HAP-1 (cell line): ENCODE measurements around the gene FAM131A.

Source experiments
- DNase-seq, 2 experiments: peaks; one replicate each; pipeline ENCODE4 v3.0.0-alpha.2; 2016 to 2020; ENCODE audit warnings: low spot score in 2 of 2
- H3K27me3 ChIP-seq: fragments of 250-450 bp; sonication (Bioruptor Pico); 2 replicates; pipeline ENCODE4 v1.5.1; 2020; ENCODE audit warnings: low read depth, mild to moderate bottlenecking, moderate library complexity
- H3K36me3 ChIP-seq: fragments of 250-450 bp; sonication (Bioruptor Pico); replicated peaks from 2 replicates; pipeline ENCODE4 v1.5.1; 2020; ENCODE audit warnings: mild to moderate bottlenecking
- H3K4me1 ChIP-seq: fragments of 250-450 bp; sonication (Bioruptor Pico); 2 replicates; pipeline ENCODE4 v1.5.1; 2020; ENCODE audit warnings: mild to moderate bottlenecking
- H3K4me3 ChIP-seq: fragments of 250-450 bp; sonication (Bioruptor Pico); 2 replicates; pipeline ENCODE4 v1.5.1; 2020; ENCODE audit warnings: mild to moderate bottlenecking, moderate library complexity
- H3K9me3 ChIP-seq: fragments of 250-450 bp; sonication (Bioruptor Pico); 2 replicates; pipeline ENCODE4 v1.5.1; 2020; ENCODE audit warnings: mild to moderate bottlenecking, moderate library complexity
- in situ Hi-C: fragments of 300-500 bp; cut with MboI; formaldehyde crosslinking; loops from 3 replicates; pipeline ENCODE4 v1.14.3; 2020; ENCODE audit warnings: low sequenced_read_pairs, inconsistent platforms, mixed read lengths

Gene FAM131A

GRCh38 chr3:184386047-184386806 lies 48.8 kb downstream of the FAM131A start:
- no peak for DNase-seq
- in situ Hi-C loops = no loop called here
- Histone ChIP-seq H3K9me3 (no peaks in the 10 kb centered on the region), H3K27me3 (no peaks in the 10 kb centered on the region), H3K4me1 (no peaks in the 10 kb centered on the region), H3K4me3 (no peak overlapping the region), H3K36me3 (no peaks in the 10 kb centered on the region)

- Histone ChIP-seq H3K4me1 (no peaks in the 10 kb centered on the region), H3K9me3 (no peaks in the 10 kb centered on the region), H3K4me3 (no peak overlapping the region), H3K36me3 (no peaks in the 10 kb centered on the region), H3K27me3 (no peaks in the 10 kb centered on the region)
- no peak for DNase-seq
- in situ Hi-C loops = no loop called here
Observed at GRCh38 chr3:184387174-184387714, 49.8 kb downstream of the FAM131A start.

GRCh38 chr3:184388164-184388935 lies 51.0 kb downstream of the FAM131A start:
- Histone ChIP-seq H3K4me3 (no peak overlapping the region), H3K27me3 (no peaks in the 10 kb centered on the region), H3K4me1 (no peaks in the 10 kb centered on the region), H3K36me3 (no peaks in the 10 kb centered on the region), H3K9me3 (no peaks in the 10 kb centered on the region)
- no peak for DNase-seq
- in situ Hi-C loops = no loop called here

- DNase-seq = no peak
- Histone ChIP-seq H3K36me3 (no peaks in the 10 kb centered on the region), H3K4me1 (no peaks in the 10 kb centered on the region), H3K27me3 (no peaks in the 10 kb centered on the region), H3K9me3 (no peaks in the 10 kb centered on the region), H3K4me3 (no peak overlapping the region)
- in situ Hi-C loops = no loop called here
Observed at GRCh38 chr3:184388936-184389230, 51.5 kb downstream of the FAM131A start.

- no peaks in the 10 kb centered on the region for H3K9me3 ChIP-seq
Observed at GRCh38 chr3:184389384-184389783, 52.0 kb downstream of the FAM131A start.

GRCh38 chr3:184389935-184390528 lies 52.6 kb downstream of the FAM131A start:
- no peaks in the 10 kb centered on the region for H3K36me3 ChIP-seq
- no peaks in the 10 kb centered on the region for H3K9me3 ChIP-seq
- H3K4me3 ChIP-seq = no peak overlapping the region
- in situ Hi-C loops = no loop called here
- H3K27me3 ChIP-seq = no peaks in the 10 kb centered on the region
- no peak for DNase-seq
- H3K4me1 ChIP-seq = no peaks in the 10 kb centered on the region

More at GRCh38 chr3:184389384-184389783, 52.0 kb downstream of the FAM131A start:
- Histone ChIP-seq H3K36me3 (no peaks in the 10 kb centered on the region), H3K27me3 (no peaks in the 10 kb centered on the region), H3K4me1 (no peaks in the 10 kb centered on the region), H3K4me3 (no peak overlapping the region)
- in situ Hi-C loops = no loop called here
- DNase-seq = no peak

GRCh38 chr3:184391266-184391665 lies 53.9 kb downstream of the FAM131A start:
- Histone ChIP-seq H3K9me3 (no peaks in the 10 kb centered on the region), H3K27me3 (no peaks in the 10 kb centered on the region), H3K36me3 (no peaks in the 10 kb centered on the region), H3K4me1 (no peaks in the 10 kb centered on the region), H3K4me3 (no peak overlapping the region)
- in situ Hi-C loops = no loop called here
- DNase-seq = no peak

GRCh38 chr3:184395320-184395660 lies 57.9 kb downstream of the FAM131A start:
- Histone ChIP-seq H3K36me3 (no peaks in the 10 kb centered on the region), H3K27me3 (peaks cover 6% of the 10 kb centered on the region; the same call in 1 of the 2 replicates), H3K9me3 (no peaks in the 10 kb centered on the region), H3K4me3 (no peak overlapping the region), H3K4me1 (no peaks in the 10 kb centered on the region)
- no peak for DNase-seq
- in situ Hi-C loops = no loop called here
